Measurements from ENCODE around the gene GRK2. TPM values are rescaled to one million over a fixed set of nuclear protein-coding genes. Genes with fewer than 3 reads are reported as not detected.

The GRK2 gene
- total RNA-seq, 1 donor from 2014 or later: 101 TPM

DNA sequence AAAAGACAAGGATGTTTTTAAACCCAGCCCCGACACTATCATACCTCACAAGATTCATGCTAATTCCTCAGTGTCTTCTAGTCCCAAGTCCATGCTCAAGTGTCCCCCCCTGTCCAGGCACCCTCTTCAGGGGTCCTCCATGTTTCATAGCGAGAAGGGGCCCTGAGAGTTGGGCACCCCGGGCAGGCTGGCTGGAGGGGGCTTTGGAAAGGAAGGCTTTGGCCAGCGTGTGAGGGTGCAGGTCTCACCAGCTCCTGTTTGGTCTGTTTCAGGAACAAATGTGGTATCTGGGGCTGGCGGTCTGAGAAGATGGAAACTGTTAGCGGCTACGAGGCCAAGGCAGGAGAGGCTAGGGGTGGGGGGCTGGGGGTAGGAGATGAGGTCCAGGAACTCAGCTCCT lies 32.5 kb downstream of the GRK2 start:
- no peak for ATAC-seq
- peaks cover 74% of the 10 kb centered on the region for H3K36me3 ChIP-seq
- H3K27me3 ChIP-seq (ENCODE audit: low read depth): no peaks in the 10 kb centered on the region
- intact Hi-C loops (cut with DNase I): no loop called here
- peaks cover 18% of the 10 kb centered on the region for H3K4me1 ChIP-seq
- no peak overlapping the region for H3K27ac ChIP-seq
- no peak for TF ChIP-seq CTCF (IDR thresholded peaks at IDR 0.05)
- peak; percentile 10 for DNase-seq
- H3K9me3 ChIP-seq: peaks cover 12% of the 10 kb centered on the region
- H3K4me3 ChIP-seq: no peak overlapping the region

DNA sequence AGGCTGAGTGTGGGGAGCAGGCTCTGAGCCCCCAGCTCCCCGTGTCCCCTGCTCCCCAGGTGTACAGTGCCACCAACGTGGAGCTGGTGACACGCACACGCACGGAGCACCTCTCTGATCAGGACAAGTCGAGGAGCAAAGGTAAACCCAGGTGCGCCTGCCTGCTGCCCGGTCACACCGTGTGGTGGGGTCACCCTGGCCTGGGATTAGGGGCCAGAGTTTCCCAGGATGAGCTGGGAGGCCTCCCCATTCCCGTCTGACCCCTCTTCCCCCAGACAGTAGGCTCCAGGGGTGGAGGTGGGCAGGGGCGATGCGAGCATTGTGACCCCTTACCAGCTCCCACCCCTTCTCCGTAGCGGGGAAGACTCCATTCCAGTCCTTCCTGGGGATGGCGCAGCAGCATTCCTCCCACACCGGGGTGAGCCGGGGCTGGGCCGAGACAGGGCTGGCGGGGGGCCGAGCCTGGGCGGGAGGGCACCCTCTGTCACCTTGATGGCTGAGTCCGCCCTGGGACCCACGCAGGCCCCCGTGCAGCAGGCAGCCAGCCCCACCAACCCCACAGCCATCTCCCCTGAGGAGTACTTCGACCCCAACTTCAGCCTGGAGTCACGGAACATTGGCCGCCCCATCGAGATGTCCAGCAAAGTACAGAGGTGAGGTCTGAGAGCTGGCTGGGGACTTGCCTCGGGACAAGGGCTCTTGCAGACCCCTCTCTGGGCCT lies 33.4 kb downstream of the GRK2 start:
- Histone ChIP-seq H3K9me3 (peaks cover 12% of the 10 kb centered on the region), H3K36me3 (peaks cover 67% of the 10 kb centered on the region), H3K4me3 (no peak overlapping the region), H3K4me1 (peaks cover 26% of the 10 kb centered on the region), H3K27me3 (ENCODE audit: low read depth) (no peaks in the 10 kb centered on the region), H3K27ac (no peak overlapping the region)
- peak; percentile 35 for DNase-seq
- TF ChIP-seq CTCF (IDR thresholded peaks at IDR 0.05): no peak
- no peak for ATAC-seq
- intact Hi-C loops (cut with DNase I): no loop called here

- peaks cover 11% of the 10 kb centered on the region for H3K9me3 ChIP-seq
- H3K27me3 ChIP-seq (ENCODE audit: low read depth): no peaks in the 10 kb centered on the region
- H3K27ac ChIP-seq: no peak overlapping the region
- no peak for ATAC-seq
- no peak overlapping the region for H3K4me3 ChIP-seq
- peak; percentile 45 for DNase-seq
- H3K36me3 ChIP-seq: peaks cover 60% of the 10 kb centered on the region
- TF ChIP-seq CTCF (IDR thresholded peaks at IDR 0.05): no peak
- intact Hi-C loops (cut with DNase I): no loop called here
- H3K4me1 ChIP-seq: peaks cover 29% of the 10 kb centered on the region
Observed at GRCh38 chr11:67300256-67300755, 34.0 kb downstream of the GRK2 start.

- no peak for TF ChIP-seq CTCF (IDR thresholded peaks at IDR 0.05)
- intact Hi-C loops (cut with DNase I): no loop called here
- H3K27ac ChIP-seq: no peak overlapping the region
- H3K4me3 ChIP-seq: no peak overlapping the region
- ATAC-seq (no peak), DNase-seq (no peak)
- peaks cover 57% of the 10 kb centered on the region for H3K36me3 ChIP-seq
- H3K9me3 ChIP-seq: peaks cover 6% of the 10 kb centered on the region
- peaks cover 29% of the 10 kb centered on the region for H3K4me1 ChIP-seq
- H3K27me3 ChIP-seq (ENCODE audit: low read depth): no peaks in the 10 kb centered on the region
Observed at GRCh38 chr11:67300756-67301312, 34.6 kb downstream of the GRK2 start.

DNA sequence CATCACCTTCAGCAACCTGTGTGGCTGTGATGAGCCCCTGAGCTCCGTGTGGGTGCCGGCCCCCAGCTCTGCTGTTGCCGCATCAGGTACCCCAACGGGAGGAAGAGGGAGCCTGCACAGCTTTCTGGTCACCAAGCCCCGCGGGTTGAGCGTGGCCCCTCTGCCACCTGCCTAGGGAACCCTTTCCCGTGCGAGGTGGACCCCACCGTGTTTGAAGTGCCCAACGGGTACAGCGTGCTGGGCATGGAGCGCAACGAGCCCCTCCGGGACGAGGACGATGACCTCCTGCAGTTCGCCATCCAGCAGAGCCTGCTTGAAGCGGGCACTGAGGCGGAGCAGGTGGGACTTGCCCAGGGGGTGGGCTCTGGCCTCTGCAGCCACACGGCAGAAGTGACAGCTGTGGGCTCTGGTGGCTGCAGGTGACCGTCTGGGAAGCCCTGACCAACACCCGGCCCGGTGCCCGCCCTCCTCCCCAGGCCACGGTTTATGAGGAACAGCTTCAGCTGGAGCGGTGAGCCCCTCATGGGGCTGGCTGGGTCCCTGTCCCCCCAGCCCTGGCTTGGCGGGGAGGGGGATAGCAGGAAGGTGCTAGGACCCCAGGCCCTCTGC lies 35.1 kb downstream of the GRK2 start:
- Histone ChIP-seq H3K4me3 (peak overlapping the region; percentile 98), H3K4me1 (peaks cover 29% of the 10 kb centered on the region), H3K36me3 (peaks cover 56% of the 10 kb centered on the region), H3K27me3 (ENCODE audit: low read depth) (no peaks in the 10 kb centered on the region), H3K27ac (peak overlapping the region; percentile 85), H3K9me3 (peaks cover under 1% of the 10 kb centered on the region)
- ATAC-seq (no peak), DNase-seq (peak; percentile 46)
- TF ChIP-seq CTCF (IDR thresholded peaks at IDR 0.05): no peak
- intact Hi-C loops (cut with DNase I): no loop called here
